Activated gamma-delta T cell (primary cell): ENCODE data around the gene PPP1R14D.

Experiments
- DNase-seq: peaks from one replicate; lab custom pipeline; 2025; lab: John Stamatoyannopoulos, UW

PPP1R14D gene

GRCh38 chr15:40852529-40852928, 24.0 kb upstream of the PPP1R14D start:
- no peak for DNase-seq

- DNase-seq, result no peak
Observed at GRCh38 chr15:40850576-40851112, 22.1 kb upstream of the PPP1R14D start.

- no peak for DNase-seq
Observed at GRCh38 chr15:40847223-40847961, 18.9 kb upstream of the PPP1R14D start.

GRCh38 chr15:40846841-40847222, 18.3 kb upstream of the PPP1R14D start:
- no peak for DNase-seq

- DNase-seq, result no peak
Observed at GRCh38 chr15:40845511-40846284, 17.2 kb upstream of the PPP1R14D start.

- no peak for DNase-seq
Observed at GRCh38 chr15:40845036-40845435, 16.5 kb upstream of the PPP1R14D start.

GRCh38 chr15:40844696-40845030, 16.2 kb upstream of the PPP1R14D start:
- no peak for DNase-seq

- no peak for DNase-seq
Observed at GRCh38 chr15:40843885-40844695, 15.6 kb upstream of the PPP1R14D start, which contains the start of gene SPINT1. TSS of gene SPINT1 (plus strand) at chr15:40844048. CDS start at chr15:40844555, 507 bp downstream.

- no peak for DNase-seq
Observed at GRCh38 chr15:40843261-40843884, 14.9 kb upstream of the PPP1R14D start.

- no peak for DNase-seq
Observed at GRCh38 chr15:40841741-40842140, 13.2 kb upstream of the PPP1R14D start.

GRCh38 chr15:40838756-40839155, 10.2 kb upstream of the PPP1R14D start:
- DNase-seq, result no peak

- no peak for DNase-seq
Observed at GRCh38 chr15:40836020-40836419, 7.5 kb upstream of the PPP1R14D start.

- no peak for DNase-seq
Observed at GRCh38 chr15:40832903-40833302, 4.4 kb upstream of the PPP1R14D start.

- DNase-seq, result no peak
Observed at GRCh38 chr15:40831861-40832260, 3.4 kb upstream of the PPP1R14D start.

- no peak for DNase-seq
Observed at GRCh38 chr15:40830884-40831283, 2.4 kb upstream of the PPP1R14D start.

GRCh38 chr15:40829115-40829514, 607 bp upstream of the PPP1R14D start:
- no peak for DNase-seq

GRCh38 chr15:40826423-40827075, 2.0 kb downstream of the PPP1R14D start:
- DNase-seq, result no peak

- DNase-seq, result no peak
Observed at GRCh38 chr15:40825661-40826422, 2.7 kb downstream of the PPP1R14D start.

GRCh38 chr15:40823572-40824343, 4.8 kb downstream of the PPP1R14D start:
- DNase-seq, result no peak

GRCh38 chr15:40821195-40821594, 7.3 kb downstream of the PPP1R14D start:
- DNase-seq, result no peak
